H1 (cell line): ENCODE results near the gene AWAT1. TPM values are rescaled to one million over a fixed set of nuclear protein-coding genes. Genes with fewer than 3 reads are reported as not detected.

ENCODE experiments used
- CTCF ChIA-PET: fragments of 300-600 bp; sonication (Branson Sonifier 250); formaldehyde crosslinking; loops from one replicate; lab custom pipeline; 2021; ENCODE audit not compliant: partially characterized antibody; lab: Charles Lee
- POLR2A ChIA-PET: fragments of 300-600 bp; sonication (Branson Sonifier 250); formaldehyde crosslinking; loops from one replicate; lab custom pipeline; 2021; ENCODE audit warnings: inconsistent platforms; ENCODE audit not compliant: partially characterized antibody; lab: Charles Lee
- DNase-seq, 2 experiments: peaks; one replicate each; pipeline versions ENCODE4 v3.0.0 to v3.0.0-alpha.2; 2010 to 2022; ENCODE audit warnings: low spot score in 2 of 2, low read depth in 1 of 2, mixed read lengths in 1 of 2
- FAIRE-seq: peaks from 2 replicates; lab custom pipeline; 2011; peaks lifted over from hg19 to GRCh38; lab: Jason Lieb, UNC
- H2AFZ ChIP-seq: 2 replicates; pipeline ENCODE4 v1.8.1; 2012; ENCODE audit warnings: low read length, inconsistent platforms
- H2AK5ac ChIP-seq: 2 replicates; pipeline ENCODE4 v1.6.1; 2013; ENCODE audit warnings: low read depth, low read length
- H2BK120ac ChIP-seq: replicated peaks from 2 replicates; pipeline ENCODE3; 2013; ENCODE audit warnings: low read depth, low read length, inconsistent platforms
- H2BK12ac ChIP-seq: 2 replicates; pipeline ENCODE4 v1.6.1; 2013; ENCODE audit warnings: low read depth, low read length
- H2BK15ac ChIP-seq: 2 replicates; pipeline ENCODE4 v1.6.1; 2013; ENCODE audit warnings: low read length
- H2BK20ac ChIP-seq: 2 replicates; pipeline ENCODE4 v1.6.1; 2013; ENCODE audit warnings: low read length
- H2BK5ac ChIP-seq: 2 replicates; pipeline ENCODE4 v1.6.1; 2013; ENCODE audit warnings: low read depth, low read length
- H3K14ac ChIP-seq: 2 replicates; pipeline ENCODE4 v1.6.1; 2013; ENCODE audit warnings: inconsistent platforms; ENCODE audit not compliant: insufficient read length
- H3K18ac ChIP-seq: 2 replicates; pipeline ENCODE4 v1.6.1; 2013; ENCODE audit warnings: low read length; ENCODE audit errors: extremely low read depth
- H3K23ac ChIP-seq: 2 replicates; pipeline ENCODE4 v1.6.1; 2013; ENCODE audit warnings: inconsistent platforms; ENCODE audit not compliant: insufficient read length
- H3K23me2 ChIP-seq: 2 replicates; pipeline ENCODE4 v1.6.1; 2013; ENCODE audit warnings: low read depth, low read length
- H3K27ac ChIP-seq: 2 replicates; pipeline ENCODE4 v1.6.1; 2011; ENCODE audit warnings: low read depth, low read length, inconsistent platforms
- H3K27me3 ChIP-seq, 4 experiments: replicated peaks in 1 of 4; 1 replicate in 1 of 4; 2 replicates in 3 of 4; pipeline versions ENCODE4 v1.6.1 to v1.8.1; 2011 to 2013; ENCODE audit warnings: low read length in 3 of 4, mild to moderate bottlenecking in 3 of 4, inconsistent platforms in 2 of 4, mixed read lengths in 2 of 4, moderate library complexity in 1 of 4; ENCODE audit not compliant: control insufficient read depth in 3 of 4, insufficient read depth in 3 of 4; ENCODE audit errors: extremely low read depth in 1 of 4
- H3K36me3 ChIP-seq, 4 experiments: 2 replicates each; pipeline versions ENCODE4 v1.6.1 to v1.8.1; 2011 to 2013; ENCODE audit warnings: mild to moderate bottlenecking in 4 of 4, low read length in 3 of 4, moderate library complexity in 2 of 4, control low read depth in 1 of 4, inconsistent platforms in 1 of 4; ENCODE audit not compliant: insufficient read depth in 4 of 4, control insufficient read depth in 2 of 4
- H3K4ac ChIP-seq: replicated peaks from 2 replicates; pipeline ENCODE3; 2013; ENCODE audit warnings: low read length, low read depth, mixed read lengths, inconsistent platforms; ENCODE audit not compliant: insufficient read length
- H3K4me1 ChIP-seq, 4 experiments: replicated peaks in 1 of 4; 1 replicate in 1 of 4; 2 replicates in 3 of 4; pipeline versions ENCODE4 v1.6.1 to v1.8.1; 2011 to 2013; ENCODE audit warnings: low read length in 3 of 4, inconsistent platforms in 2 of 4, mixed read lengths in 1 of 4; ENCODE audit not compliant: insufficient read depth in 4 of 4, control insufficient read depth in 3 of 4
- H3K4me2 ChIP-seq, 2 experiments: 2 replicates each; pipeline versions ENCODE4 v1.6.1 to v1.8.1; 2011 to 2013; ENCODE audit warnings: low read depth in 2 of 2, low read length in 2 of 2, control low read depth in 1 of 2, inconsistent platforms in 1 of 2, mild to moderate bottlenecking in 1 of 2; ENCODE audit not compliant: insufficient read depth in 1 of 2
- H3K4me3 ChIP-seq, 4 experiments: fragments of 200-600, 300-600 bp in 1 of 4; sonication (generic), shearing (Covaris generic), sonication (Bioruptor Twin) in 1 of 4; 2 replicates each; pipeline versions ENCODE4 v1.5.1 to v1.8.1; 2011 to 2016; ENCODE audit warnings: low read length in 4 of 4, low read depth in 3 of 4, control low read depth in 2 of 4, inconsistent platforms in 2 of 4, mild to moderate bottlenecking in 2 of 4, mixed read lengths in 1 of 4, moderate library complexity in 1 of 4; ENCODE audit not compliant: insufficient read depth in 2 of 4; ENCODE audit errors: extremely low read depth in 1 of 4
- H3K56ac ChIP-seq: replicated peaks from 2 replicates; pipeline ENCODE3; 2013; ENCODE audit warnings: low read depth, mild to moderate bottlenecking, mixed read lengths, low read length, inconsistent platforms; ENCODE audit not compliant: insufficient read length
- H3K79me1 ChIP-seq: 2 replicates; pipeline ENCODE4 v1.6.1; 2013; ENCODE audit warnings: low read depth, low read length, control low read depth
- H3K79me2 ChIP-seq, 2 experiments: 2 replicates each; pipeline versions ENCODE4 v1.6.1 to v1.8.1; 2012 to 2013; ENCODE audit warnings: low read length in 2 of 2, mild to moderate bottlenecking in 2 of 2, inconsistent platforms in 1 of 2; ENCODE audit not compliant: insufficient read depth in 2 of 2, control insufficient read depth in 1 of 2
- H3K9ac ChIP-seq, 4 experiments: replicated peaks in 1 of 4; 1 replicate in 1 of 4; 2 replicates in 3 of 4; pipeline versions ENCODE4 v1.6.1 to v1.8.1; 2011 to 2013; ENCODE audit warnings: low read depth in 3 of 4, low read length in 3 of 4, control low read depth in 2 of 4, mild to moderate bottlenecking in 2 of 4, moderate library complexity in 2 of 4, inconsistent platforms in 1 of 4; ENCODE audit errors: extremely low read depth in 1 of 4
- H3K9me3 ChIP-seq, 2 experiments: 2 replicates each; pipeline versions ENCODE4 v1.6.1 to v1.8.1; 2012 to 2013; ENCODE audit warnings: mild to moderate bottlenecking in 2 of 2, moderate library complexity in 2 of 2, control low read depth in 1 of 2, inconsistent platforms in 1 of 2, low read depth in 1 of 2, low read length in 1 of 2, mixed read lengths in 1 of 2; ENCODE audit not compliant: insufficient read depth in 2 of 2
- H4K20me1 ChIP-seq, 2 experiments: replicated peaks in 1 of 2; 2 replicates each; pipeline versions ENCODE3 to v1.8.1; 2011 to 2013; ENCODE audit warnings: inconsistent platforms in 2 of 2, low read length in 2 of 2, mild to moderate bottlenecking in 1 of 2; ENCODE audit not compliant: insufficient read depth in 2 of 2, control insufficient read depth in 1 of 2
- H4K5ac ChIP-seq: 2 replicates; pipeline ENCODE4 v1.6.1; 2013; ENCODE audit warnings: low read length, low read depth, mixed read lengths, inconsistent platforms; ENCODE audit not compliant: insufficient read length
- H4K8ac ChIP-seq: 2 replicates; pipeline ENCODE4 v1.8.0; 2013; ENCODE audit warnings: mild to moderate bottlenecking, moderate library complexity, low read length, inconsistent platforms; ENCODE audit not compliant: insufficient read depth; ENCODE audit errors: extremely low read depth
- H4K91ac ChIP-seq: replicated peaks from 2 replicates; pipeline ENCODE3; 2013; ENCODE audit warnings: low read length, mixed read lengths, inconsistent platforms; ENCODE audit not compliant: insufficient read length
- BACH1 ChIP-seq: IDR thresholded peaks from 2 replicates; pipeline ENCODE4 v1.6.1; 2012; ENCODE audit warnings: low read length, improper control_type of control experiment
- CBX5 ChIP-seq: fragments of 300-800, 300-1000 bp; sonication (generic); IDR thresholded peaks from 2 replicates; pipeline ENCODE4 v1.7.1; 2016; ENCODE audit warnings: antibody characterized with exemption, low read length, low read depth
- CEBPB ChIP-seq: IDR thresholded peaks from 2 replicates; pipeline ENCODE4 v1.6.1; 2012; ENCODE audit warnings: low read depth, low read length
- NANOG ChIP-seq: IDR thresholded peaks from 2 replicates; pipeline ENCODE4 v1.6.1; 2011; ENCODE audit warnings: low read length, low read depth, mild to moderate bottlenecking, inconsistent platforms; ENCODE audit not compliant: insufficient read depth, poor library complexity, severe bottlenecking
- POU5F1 ChIP-seq: IDR thresholded peaks from 2 replicates; pipeline ENCODE4 v1.6.1; 2011; ENCODE audit warnings: low read depth, mild to moderate bottlenecking, low read length, moderate library complexity
- SIN3A ChIP-seq, 2 experiments: IDR thresholded peaks in 1 of 2; conservative IDR thresholded peaks in 1 of 2; 2 replicates each; pipeline ENCODE4 v1.6.1; 2011 to 2012; ENCODE audit warnings: low read length in 2 of 2, improper control_type of control experiment in 1 of 2, low read depth in 1 of 2, mild to moderate bottlenecking in 1 of 2
- SP4 ChIP-seq: IDR thresholded peaks from 2 replicates; pipeline ENCODE4 v1.6.1; 2012; ENCODE audit warnings: low read length, inconsistent platforms
- SRF ChIP-seq: IDR thresholded peaks from 2 replicates; pipeline ENCODE4 v1.6.1; 2011; ENCODE audit warnings: mild to moderate bottlenecking, low read depth, low read length, moderate library complexity
- TAF1 ChIP-seq: IDR thresholded peaks from 2 replicates; pipeline ENCODE4 v1.6.1; 2011; ENCODE audit warnings: mild to moderate bottlenecking, low read depth, low read length
- WGBS, 2 experiments: shearing (Covaris generic) in 1 of 2; methylation state at CpG; one replicate each; pipeline versions ENCODE4 v1.1.6 to v1.1.7; 2013 to 2015; ENCODE audit warnings: low lambda C conversion rate in 2 of 2, mixed read lengths in 2 of 2, inconsistent platforms in 1 of 2, low coverage in 1 of 2, missing lambda C conversion rate in 1 of 2; ENCODE audit not compliant: insufficient replicate concordance in 2 of 2, insufficient coverage in 1 of 2, insufficient read length in 1 of 2; ENCODE audit errors: extremely low coverage in 1 of 2, missing lambda C conversion rate in 1 of 2; 5-methylcytosine and 5-hydroxymethylcytosine counted together
- polyA plus RNA-seq, 7 experiments: library from polyadenylated mRNA; depleted of rRNA in 3 of 7; stranded (reverse) in 5 of 7; unstranded in 2 of 7; fragments of >200 nt in 5 of 7; fragments of 200-250 nt in 2 of 7; gene quantifications; 1 replicate in 5 of 7; 2 replicates in 1 of 7; 4 replicates in 1 of 7; pipeline versions ENCODE4 v1.2.1 to v1.2.3, GENCODE V29; 2011 to 2013; ENCODE audit warnings: missing spikeins in 2 of 7, mixed read lengths in 2 of 7
- total RNA-seq: library from RNA; stranded (reverse); fragmentation: NEBNext Ultra II Directional; extraction: Animal tissue kit (Norgen Biotek cat#: 25700); gene quantifications from 2 replicates; pipeline ENCODE4 v1.2.1, GENCODE V29; 2021

AWAT1 gene
- total and polyA plus RNA-seq, 2 of the 8 experiments (the other 6 are each of a cell fraction or from before 2014, with no cell fraction given) = not detected

DNA sequence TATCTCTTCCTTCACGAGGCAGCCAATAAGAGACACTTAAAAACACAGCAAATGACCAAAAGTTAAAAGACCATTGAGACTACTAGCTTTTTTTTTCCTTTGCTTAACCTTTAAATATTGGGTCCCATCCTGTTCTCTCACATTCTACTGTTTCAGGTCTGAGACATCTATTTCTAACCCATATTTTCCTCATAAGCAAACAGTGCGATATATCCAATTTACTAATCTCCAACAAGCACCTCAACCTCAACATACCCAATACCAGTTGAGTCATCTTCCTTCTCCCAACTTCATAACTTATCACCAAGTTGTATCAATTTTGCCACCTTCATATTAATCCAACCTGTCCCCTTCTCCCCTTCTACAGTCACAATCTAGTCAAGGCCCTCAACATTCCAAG is 7.0 kb downstream of the AWAT1 start:
- no peaks in the 10 kb centered on the region for H3K4me1 ChIP-seq

More for the DNA sequence above, 7.0 kb downstream of the AWAT1 start:
- WGBS, 2 experiments = 100% methylated on average over 2 of the region's 2 CpGs; no CpG with 5 or more reads in 1 of the 2 experiments
- H3K23ac ChIP-seq = no peak overlapping the region
- no peak overlapping the region for H3K27ac ChIP-seq
- CTCF ChIA-PET = no interaction called here
- no peak overlapping the region for H4K91ac ChIP-seq
- H3K79me1 ChIP-seq = no peaks in the 10 kb centered on the region
- no peak overlapping the region for H2BK12ac ChIP-seq
- no peak overlapping the region for H2AK5ac ChIP-seq
- no peak overlapping the region for H3K4me3 ChIP-seq
- no peak overlapping the region for H2BK120ac ChIP-seq
- no peak for DNase-seq
- no peak overlapping the region for H3K9ac ChIP-seq
- H2BK20ac ChIP-seq = no peak overlapping the region
- no peak overlapping the region for H3K18ac ChIP-seq
- no peak overlapping the region for H3K4ac ChIP-seq
- H2BK5ac ChIP-seq = no peak overlapping the region
- H2BK15ac ChIP-seq = no peak overlapping the region
- H3K56ac ChIP-seq = no peak overlapping the region
- H3K36me3 ChIP-seq = no peaks in the 10 kb centered on the region
- H3K27me3 ChIP-seq = no peaks in the 10 kb centered on the region
- no peak overlapping the region for H4K5ac ChIP-seq
- no peak overlapping the region for H3K4me2 ChIP-seq
- POLR2A ChIA-PET = no interaction called here
- no peaks in the 10 kb centered on the region for H3K9me3 ChIP-seq
- no peaks in the 10 kb centered on the region for H3K79me2 ChIP-seq
- H2AFZ ChIP-seq = no peak overlapping the region
- FAIRE-seq = no peak
- TF ChIP-seq SP4 = no peak
- no peak for TF ChIP-seq CBX5
- TF ChIP-seq NANOG = no peak
- no peak for TF ChIP-seq CEBPB
- no peak for TF ChIP-seq POU5F1
- no peak for TF ChIP-seq SRF
- TF ChIP-seq SIN3A (conservative IDR thresholded peaks at IDR 0.05 in 1 of 2, IDR thresholded peaks at IDR 0.05 in 1 of 2; ENCODE audit: low read depth in 1 of 2, low read length in 2 of 2) = no peak
- no peak for TF ChIP-seq TAF1
- no peak for TF ChIP-seq BACH1
- TF ChIP-seq, all 59 proteins: peak for 0
- H4K8ac ChIP-seq = no peak overlapping the region
- H3K23me2 ChIP-seq = no peaks in the 10 kb centered on the region
- no peaks in the 10 kb centered on the region for H4K20me1 ChIP-seq
- no peak overlapping the region for H3K14ac ChIP-seq
